WERI-Rb-1 (cell line): ENCODE measurements around the gene GRIA1.

ENCODE experiments used
- DNase-seq: peaks from one replicate; pipeline ENCODE4 v3.0.0-alpha.2; 2020
- H3K27ac ChIP-seq: fragments of 250-450 bp; sonication (Bioruptor Pico); 2 replicates; pipeline ENCODE4 v1.5.1; 2020; ENCODE audit warnings: mild to moderate bottlenecking, moderate library complexity
- H3K27me3 ChIP-seq: fragments of 250-450 bp; sonication (Bioruptor Pico); 2 replicates; pipeline ENCODE4 v1.5.1; 2021; ENCODE audit warnings: mild to moderate bottlenecking, low read depth, moderate library complexity; ENCODE audit not compliant: insufficient read depth, severe bottlenecking
- H3K36me3 ChIP-seq: fragments of 250-450 bp; sonication (Bioruptor Pico); 2 replicates; pipeline ENCODE4 v1.5.1; 2020; ENCODE audit warnings: mild to moderate bottlenecking, moderate library complexity
- H3K4me3 ChIP-seq: 2 replicates; pipeline ENCODE4 v1.5.1; 2011; ENCODE audit warnings: low read depth, mild to moderate bottlenecking, control low read depth, low read length
- H3K9me3 ChIP-seq: fragments of 250-450 bp; sonication (Bioruptor Pico); 2 replicates; pipeline ENCODE4 v1.5.1; 2021; ENCODE audit warnings: mild to moderate bottlenecking, moderate library complexity; ENCODE audit not compliant: severe bottlenecking
- CTCF ChIP-seq: IDR thresholded peaks from 2 replicates; pipeline ENCODE4 v1.5.1; 2011; ENCODE audit warnings: low read depth, mild to moderate bottlenecking, control low read depth, inconsistent platforms, low read length

The GRIA1 gene

GRCh38 chr5:153753645-153754432, 263.4 kb downstream of the GRIA1 start:
- Histone ChIP-seq H3K4me3 (no peak overlapping the region), H3K27me3 (no peaks in the 10 kb centered on the region), H3K36me3 (no peaks in the 10 kb centered on the region), H3K9me3 (no peaks in the 10 kb centered on the region), H3K27ac (no peak overlapping the region)
- no peak for TF ChIP-seq CTCF
- no peak for DNase-seq

- no peaks in the 10 kb centered on the region for H3K9me3 ChIP-seq
- DNase-seq = no peak
- no peaks in the 10 kb centered on the region for H3K36me3 ChIP-seq
- no peak overlapping the region for H3K4me3 ChIP-seq
- H3K27ac ChIP-seq = no peak overlapping the region
- TF ChIP-seq CTCF = no peak
- H3K27me3 ChIP-seq = no peaks in the 10 kb centered on the region
These were observed 265.5 kb downstream of the GRIA1 start for GRCh38 chr5:153755913-153756500.

GRCh38 chr5:153756540-153756939, 266.1 kb downstream of the GRIA1 start:
- H3K27ac ChIP-seq = no peak overlapping the region
- H3K36me3 ChIP-seq = no peaks in the 10 kb centered on the region
- TF ChIP-seq CTCF = peak; percentile 42
- no peaks in the 10 kb centered on the region for H3K27me3 ChIP-seq
- DNase-seq = no peak
- H3K9me3 ChIP-seq = no peaks in the 10 kb centered on the region
- H3K4me3 ChIP-seq = no peak overlapping the region

- DNase-seq = no peak
- no peak for TF ChIP-seq CTCF
- H3K27ac ChIP-seq = no peak overlapping the region
- H3K4me3 ChIP-seq = no peak overlapping the region
- H3K27me3 ChIP-seq = no peaks in the 10 kb centered on the region
- no peaks in the 10 kb centered on the region for H3K36me3 ChIP-seq
- H3K9me3 ChIP-seq = no peaks in the 10 kb centered on the region
These were observed 275.5 kb downstream of the GRIA1 start for GRCh38 chr5:153765987-153766386.

- DNase-seq = no peak
- H3K4me3 ChIP-seq = no peak overlapping the region
- no peak overlapping the region for H3K27ac ChIP-seq
- H3K27me3 ChIP-seq = no peaks in the 10 kb centered on the region
- H3K9me3 ChIP-seq = no peaks in the 10 kb centered on the region
- H3K36me3 ChIP-seq = no peaks in the 10 kb centered on the region
- TF ChIP-seq CTCF = no peak
These were observed 277.0 kb downstream of the GRIA1 start for GRCh38 chr5:153767221-153768188.
